ENCODE results near the gene VAMP1.

VAMP1 gene

GRCh38 chr12:6443361-6443983, 27.0 kb downstream of the VAMP1 start:
- TF ChIP-seq, protein P1, sequence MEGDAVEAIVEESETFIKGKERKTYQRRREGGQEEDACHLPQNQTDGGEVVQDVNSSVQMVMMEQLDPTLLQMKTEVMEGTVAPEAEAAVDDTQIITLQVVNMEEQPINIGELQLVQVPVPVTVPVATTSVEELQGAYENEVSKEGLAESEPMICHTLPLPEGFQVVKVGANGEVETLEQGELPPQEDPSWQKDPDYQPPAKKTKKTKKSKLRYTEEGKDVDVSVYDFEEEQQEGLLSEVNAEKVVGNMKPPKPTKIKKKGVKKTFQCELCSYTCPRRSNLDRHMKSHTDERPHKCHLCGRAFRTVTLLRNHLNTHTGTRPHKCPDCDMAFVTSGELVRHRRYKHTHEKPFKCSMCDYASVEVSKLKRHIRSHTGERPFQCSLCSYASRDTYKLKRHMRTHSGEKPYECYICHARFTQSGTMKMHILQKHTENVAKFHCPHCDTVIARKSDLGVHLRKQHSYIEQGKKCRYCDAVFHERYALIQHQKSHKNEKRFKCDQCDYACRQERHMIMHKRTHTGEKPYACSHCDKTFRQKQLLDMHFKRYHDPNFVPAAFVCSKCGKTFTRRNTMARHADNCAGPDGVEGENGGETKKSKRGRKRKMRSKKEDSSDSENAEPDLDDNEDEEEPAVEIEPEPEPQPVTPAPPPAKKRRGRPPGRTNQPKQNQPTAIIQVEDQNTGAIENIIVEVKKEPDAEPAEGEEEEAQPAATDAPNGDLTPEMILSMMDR (IDR thresholded peaks at IDR 0.05; ENCODE audit: poor library complexity, severe bottlenecking), result no peak
- no peaks in the 10 kb centered on the region for H3K36me3 ChIP-seq (ENCODE audit: low read depth)
- ATAC-seq (ENCODE audit: low read depth), result no peak
- no peak for DNase-seq (ENCODE audit: low spot score)
- no peaks in the 10 kb centered on the region for H3K9me3 ChIP-seq (ENCODE audit: severe bottlenecking)
- no peaks in the 10 kb centered on the region for H3K27me3 ChIP-seq (ENCODE audit: insufficient read depth, poor library complexity, severe bottlenecking)
- H3K27ac ChIP-seq (ENCODE audit: poor library complexity, severe bottlenecking), result no peak overlapping the region
- no peaks in the 10 kb centered on the region for H3K4me1 ChIP-seq (ENCODE audit: insufficient read depth, poor library complexity, severe bottlenecking)
- H3K4me3 ChIP-seq (ENCODE audit: severe bottlenecking), result no peak overlapping the region

DNA sequence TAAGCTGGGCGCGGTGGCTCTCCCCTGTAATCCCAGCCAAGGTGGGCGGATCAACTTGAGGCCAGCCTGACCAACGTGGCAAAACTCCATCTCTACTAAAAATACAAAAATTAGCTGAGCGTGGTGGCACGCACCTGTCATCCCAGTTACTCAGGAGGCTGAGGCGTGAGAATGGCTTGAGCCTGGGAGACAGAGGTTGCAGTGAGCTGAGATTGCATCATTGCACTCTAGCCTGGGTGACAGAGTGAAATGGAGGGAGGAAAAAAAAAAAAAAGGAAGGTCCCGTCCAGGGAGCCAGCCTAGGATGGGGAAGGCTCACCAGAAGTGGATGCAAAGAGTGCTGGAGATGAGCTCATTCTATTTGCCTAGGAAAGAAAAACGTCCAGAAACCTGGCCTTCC, 27.6 kb downstream of the VAMP1 start:
- Histone ChIP-seq H3K4me3 (ENCODE audit: severe bottlenecking) (no peak overlapping the region), H3K9me3 (ENCODE audit: severe bottlenecking) (no peaks in the 10 kb centered on the region), H3K36me3 (ENCODE audit: low read depth) (no peaks in the 10 kb centered on the region), H3K27me3 (ENCODE audit: insufficient read depth, poor library complexity, severe bottlenecking) (no peaks in the 10 kb centered on the region), H3K4me1 (ENCODE audit: insufficient read depth, poor library complexity, severe bottlenecking) (no peaks in the 10 kb centered on the region), H3K27ac (ENCODE audit: poor library complexity, severe bottlenecking) (no peak overlapping the region)
- TF ChIP-seq, protein P1 (IDR thresholded peaks at IDR 0.05; ENCODE audit: poor library complexity, severe bottlenecking), result no peak
- ATAC-seq (ENCODE audit: low read depth) (no peak), DNase-seq (ENCODE audit: low spot score) (no peak)

DNA sequence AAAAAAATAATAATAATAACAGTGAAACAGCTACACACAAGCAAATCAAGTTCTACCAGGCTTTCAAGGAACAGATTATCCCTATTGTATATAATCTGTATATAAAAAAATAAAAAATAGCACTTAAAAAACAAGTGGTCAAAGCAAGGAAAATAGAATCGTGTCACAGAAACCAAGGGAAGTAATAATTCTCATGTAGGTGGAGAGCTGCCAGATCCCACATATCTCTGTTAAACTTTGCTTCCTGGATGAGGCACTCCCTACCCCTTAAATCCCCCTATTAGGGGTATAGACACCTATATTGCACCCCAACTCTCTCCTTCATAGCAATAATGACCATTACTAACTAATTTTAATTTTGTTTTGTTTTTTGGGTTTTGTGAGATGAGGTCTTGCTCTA, 30.1 kb downstream of the VAMP1 start:
- Histone ChIP-seq H3K36me3 (ENCODE audit: low read depth) (no peaks in the 10 kb centered on the region), H3K4me1 (ENCODE audit: insufficient read depth, poor library complexity, severe bottlenecking) (no peaks in the 10 kb centered on the region), H3K27ac (ENCODE audit: poor library complexity, severe bottlenecking) (no peak overlapping the region), H3K4me3 (ENCODE audit: severe bottlenecking) (no peak overlapping the region), H3K9me3 (ENCODE audit: severe bottlenecking) (no peaks in the 10 kb centered on the region), H3K27me3 (ENCODE audit: insufficient read depth, poor library complexity, severe bottlenecking) (no peaks in the 10 kb centered on the region)
- TF ChIP-seq, protein P1 (IDR thresholded peaks at IDR 0.05; ENCODE audit: poor library complexity, severe bottlenecking), result no peak
- DNase-seq (ENCODE audit: low spot score) (no peak), ATAC-seq (ENCODE audit: low read depth) (no peak)

DNA sequence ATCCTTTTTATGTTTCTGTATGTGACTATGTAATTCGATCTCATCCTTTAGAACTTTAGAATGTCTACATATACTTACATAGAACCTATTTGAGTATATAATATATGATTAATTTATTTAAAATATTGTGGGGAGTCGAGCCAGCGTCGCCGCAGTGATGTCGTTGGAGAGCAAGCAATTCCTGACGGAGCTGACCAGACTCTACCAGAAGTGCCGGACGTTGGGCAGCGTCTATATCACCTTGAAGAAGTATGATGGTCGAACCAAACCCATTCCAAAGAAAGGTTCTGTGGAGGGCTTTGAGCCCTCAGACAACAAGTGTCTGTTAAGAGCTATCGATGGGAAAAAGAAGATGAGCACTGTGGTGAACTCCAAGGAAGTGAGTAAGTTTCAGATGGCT, 32.1 kb downstream of the VAMP1 start:
- Histone ChIP-seq H3K27me3 (ENCODE audit: insufficient read depth, poor library complexity, severe bottlenecking) (no peaks in the 10 kb centered on the region), H3K4me3 (ENCODE audit: severe bottlenecking) (no peak overlapping the region), H3K27ac (ENCODE audit: poor library complexity, severe bottlenecking) (no peak overlapping the region), H3K36me3 (ENCODE audit: low read depth) (no peaks in the 10 kb centered on the region), H3K9me3 (ENCODE audit: severe bottlenecking) (no peaks in the 10 kb centered on the region), H3K4me1 (ENCODE audit: insufficient read depth, poor library complexity, severe bottlenecking) (no peaks in the 10 kb centered on the region)
- DNase-seq (ENCODE audit: low spot score) (peak; percentile 15), ATAC-seq (ENCODE audit: low read depth) (no peak)
- TF ChIP-seq, protein P1 (IDR thresholded peaks at IDR 0.05; ENCODE audit: poor library complexity, severe bottlenecking), result no peak

- no peaks in the 10 kb centered on the region for H3K9me3 ChIP-seq (ENCODE audit: severe bottlenecking)
- no peak for DNase-seq (ENCODE audit: low spot score)
- no peaks in the 10 kb centered on the region for H3K36me3 ChIP-seq (ENCODE audit: low read depth)
- TF ChIP-seq, protein P1 (IDR thresholded peaks at IDR 0.05; ENCODE audit: poor library complexity, severe bottlenecking), result no peak
- no peak overlapping the region for H3K27ac ChIP-seq (ENCODE audit: poor library complexity, severe bottlenecking)
- no peak overlapping the region for H3K4me3 ChIP-seq (ENCODE audit: severe bottlenecking)
- no peak for ATAC-seq (ENCODE audit: low read depth)
- no peaks in the 10 kb centered on the region for H3K4me1 ChIP-seq (ENCODE audit: insufficient read depth, poor library complexity, severe bottlenecking)
- H3K27me3 ChIP-seq (ENCODE audit: insufficient read depth, poor library complexity, severe bottlenecking), result no peaks in the 10 kb centered on the region
These were observed 32.9 kb downstream of the VAMP1 start for GRCh38 chr12:6437586-6437985.
